Measurements from ENCODE around the gene CERS1. TPM values are rescaled to one million over a fixed set of nuclear protein-coding genes. Genes with fewer than 3 reads are reported as not detected.

The CERS1 gene
- total and polyA plus RNA-seq, 3 donors from 2014 or later = 43.0 to 73.2 (median 64.5) TPM

DNA sequence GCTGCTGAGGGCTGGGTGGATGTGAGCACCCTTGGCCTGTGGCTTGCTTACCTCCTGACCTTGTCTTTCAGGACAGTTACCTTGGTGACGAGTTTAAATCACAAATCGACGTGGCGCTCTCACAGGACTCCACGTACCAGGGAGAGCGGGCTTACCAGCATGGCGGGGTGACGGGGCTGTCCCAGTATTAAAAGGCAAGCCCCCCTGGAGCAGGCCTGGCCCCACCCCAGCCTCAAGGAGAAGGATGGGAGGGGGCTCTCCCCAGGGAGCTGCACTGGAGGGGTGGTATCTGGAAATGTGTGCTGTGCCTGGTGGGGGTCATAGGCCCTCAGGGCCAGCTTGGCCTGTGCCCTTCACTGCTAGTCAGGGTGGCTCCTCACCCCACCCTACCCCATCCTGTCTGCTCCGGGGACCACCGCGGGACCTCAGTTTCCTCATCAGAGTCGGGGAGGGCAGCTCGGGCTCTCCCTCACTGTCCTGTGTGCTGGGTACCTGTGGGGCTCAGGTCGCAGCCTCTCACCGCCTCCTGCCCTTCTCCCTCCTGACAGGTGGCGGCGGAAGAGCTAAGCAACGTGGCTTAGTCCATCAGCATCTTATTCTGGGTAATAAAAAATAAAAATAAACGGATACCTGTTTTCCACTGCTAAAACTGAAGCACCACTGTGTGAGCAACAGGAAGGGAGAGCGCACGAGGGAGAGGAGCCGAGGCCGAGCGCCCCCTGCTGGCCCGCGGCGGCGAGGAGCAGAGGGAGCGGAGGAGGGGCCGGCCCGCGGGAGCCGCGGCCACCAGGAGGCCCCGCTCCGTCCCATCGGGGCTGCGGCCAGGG lies 29.8 kb downstream of the CERS1 start:
- Histone ChIP-seq H3K27ac (peak overlapping the region in 1 of 2 donors; percentile 3), H3K36me3 (ENCODE audit: low read depth, missing control alignments) (no peaks in the 10 kb centered on the region), H3K27me3 (no peaks in the 10 kb centered on the region), H3K9me3 (no peaks in the 10 kb centered on the region), H3K4me1 (peaks cover 6% of the 10 kb centered on the region), H3K4me3 (no peak overlapping the region)
- peak; percentile 80 for DNase-seq
- TF ChIP-seq, protein P1, sequence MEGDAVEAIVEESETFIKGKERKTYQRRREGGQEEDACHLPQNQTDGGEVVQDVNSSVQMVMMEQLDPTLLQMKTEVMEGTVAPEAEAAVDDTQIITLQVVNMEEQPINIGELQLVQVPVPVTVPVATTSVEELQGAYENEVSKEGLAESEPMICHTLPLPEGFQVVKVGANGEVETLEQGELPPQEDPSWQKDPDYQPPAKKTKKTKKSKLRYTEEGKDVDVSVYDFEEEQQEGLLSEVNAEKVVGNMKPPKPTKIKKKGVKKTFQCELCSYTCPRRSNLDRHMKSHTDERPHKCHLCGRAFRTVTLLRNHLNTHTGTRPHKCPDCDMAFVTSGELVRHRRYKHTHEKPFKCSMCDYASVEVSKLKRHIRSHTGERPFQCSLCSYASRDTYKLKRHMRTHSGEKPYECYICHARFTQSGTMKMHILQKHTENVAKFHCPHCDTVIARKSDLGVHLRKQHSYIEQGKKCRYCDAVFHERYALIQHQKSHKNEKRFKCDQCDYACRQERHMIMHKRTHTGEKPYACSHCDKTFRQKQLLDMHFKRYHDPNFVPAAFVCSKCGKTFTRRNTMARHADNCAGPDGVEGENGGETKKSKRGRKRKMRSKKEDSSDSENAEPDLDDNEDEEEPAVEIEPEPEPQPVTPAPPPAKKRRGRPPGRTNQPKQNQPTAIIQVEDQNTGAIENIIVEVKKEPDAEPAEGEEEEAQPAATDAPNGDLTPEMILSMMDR (IDR thresholded peaks at IDR 0.05) = peak; percentile 94 to 95 (median 94)
- TF ChIP-seq POLR2A (IDR thresholded peaks at IDR 0.05) = no peak
- WGBS, 2 donors = 36 to 38% methylated on average over 37 to 38 of the region's 38 CpGs
- intact Hi-C loops (cut with DNase I; ENCODE audit: low total_unique reads) = no loop called here

DNA sequence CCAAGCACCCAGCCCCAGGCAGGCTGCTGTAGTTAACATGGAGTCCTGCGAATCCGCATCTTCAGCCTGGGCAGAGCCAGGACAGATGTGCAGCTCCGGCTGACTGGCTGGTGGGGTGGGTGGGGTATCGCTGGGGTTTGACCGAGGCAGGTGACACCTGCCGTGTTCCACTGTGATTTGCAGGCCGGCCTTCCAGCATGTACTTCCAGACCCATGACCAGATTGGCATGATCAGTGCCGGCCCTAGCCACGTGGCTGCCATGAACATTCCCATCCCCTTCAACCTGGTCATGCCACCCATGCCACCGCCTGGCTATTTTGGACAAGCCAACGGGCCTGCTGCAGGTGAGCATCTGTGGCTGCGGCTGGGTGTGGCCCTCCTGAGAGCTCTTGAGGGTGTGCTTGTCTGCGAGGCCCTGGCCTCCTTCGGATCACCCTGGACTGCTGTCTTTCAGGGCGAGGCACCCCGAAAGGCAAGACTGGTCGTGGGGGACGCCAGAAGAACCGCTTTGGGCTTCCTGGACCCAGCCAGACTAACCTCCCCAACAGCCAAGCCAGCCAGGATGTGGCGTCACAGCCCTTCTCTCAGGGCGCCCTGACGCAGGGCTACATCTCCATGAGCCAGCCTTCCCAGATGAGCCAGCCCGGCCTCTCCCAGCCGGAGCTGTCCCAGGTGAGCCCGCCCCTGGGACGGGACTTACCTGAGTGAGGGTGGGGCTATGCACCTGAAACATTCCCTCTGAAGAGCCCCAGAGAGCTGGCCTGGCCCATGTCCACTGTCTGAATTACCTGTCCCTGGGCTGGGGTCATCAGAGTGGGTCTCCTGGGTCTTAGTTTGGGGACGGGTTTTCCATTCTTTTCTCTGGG lies 30.6 kb downstream of the CERS1 start:
- DNase-seq = no peak
- intact Hi-C loops (cut with DNase I; ENCODE audit: low total_unique reads) = no loop called here
- no peaks in the 10 kb centered on the region for H3K9me3 ChIP-seq
- H3K4me1 ChIP-seq = peaks cover 6% of the 10 kb centered on the region
- H3K27ac ChIP-seq = no peak overlapping the region
- H3K4me3 ChIP-seq = no peak overlapping the region
- no peak for TF ChIP-seq POLR2A (IDR thresholded peaks at IDR 0.05)
- TF ChIP-seq, protein P1 (IDR thresholded peaks at IDR 0.05) = no peak
- no peaks in the 10 kb centered on the region for H3K36me3 ChIP-seq (ENCODE audit: low read depth, missing control alignments)
- H3K27me3 ChIP-seq = no peaks in the 10 kb centered on the region
- WGBS, 2 donors = 94 to 97% methylated on average over 3 to 24 of the region's 27 CpGs

DNA sequence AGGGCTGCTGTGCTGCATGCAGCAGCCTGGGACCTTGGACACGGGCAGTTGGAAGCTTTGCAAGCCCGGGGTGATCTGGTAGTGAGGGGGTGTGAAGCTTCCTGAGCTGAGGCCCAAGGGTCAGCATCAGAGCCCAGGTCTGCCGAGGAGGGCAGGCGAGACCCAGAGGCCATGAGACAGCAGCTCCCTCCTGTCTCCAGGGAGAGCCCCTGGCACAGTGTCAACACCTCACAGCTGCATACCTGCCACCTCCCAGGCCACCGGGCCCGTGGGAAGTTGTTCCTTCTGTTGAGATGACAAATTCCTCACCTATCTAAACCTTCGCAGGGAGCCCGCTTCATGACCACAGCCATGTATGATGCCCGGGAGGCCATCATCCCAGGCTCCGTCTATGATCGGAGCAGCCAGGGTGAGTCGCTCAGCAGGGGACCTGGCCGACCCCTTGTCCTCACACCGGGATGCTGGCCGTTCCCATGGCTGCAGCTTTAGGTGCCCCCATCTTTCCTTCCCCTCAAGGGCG lies 32.1 kb downstream of the CERS1 start:
- WGBS, 2 donors = 63 to 91% methylated on average over 10 to 16 of the region's 16 CpGs
- Histone ChIP-seq H3K36me3 (ENCODE audit: low read depth, missing control alignments) (no peaks in the 10 kb centered on the region), H3K27ac (no peak overlapping the region), H3K27me3 (no peaks in the 10 kb centered on the region), H3K4me1 (no peaks in the 10 kb centered on the region), H3K9me3 (no peaks in the 10 kb centered on the region), H3K4me3 (no peak overlapping the region)
- no peak for DNase-seq
- intact Hi-C loops (cut with DNase I; ENCODE audit: low total_unique reads) = no loop called here
- TF ChIP-seq POLR2A (IDR thresholded peaks at IDR 0.05) = no peak
- TF ChIP-seq, protein P1 (IDR thresholded peaks at IDR 0.05) = no peak

DNA sequence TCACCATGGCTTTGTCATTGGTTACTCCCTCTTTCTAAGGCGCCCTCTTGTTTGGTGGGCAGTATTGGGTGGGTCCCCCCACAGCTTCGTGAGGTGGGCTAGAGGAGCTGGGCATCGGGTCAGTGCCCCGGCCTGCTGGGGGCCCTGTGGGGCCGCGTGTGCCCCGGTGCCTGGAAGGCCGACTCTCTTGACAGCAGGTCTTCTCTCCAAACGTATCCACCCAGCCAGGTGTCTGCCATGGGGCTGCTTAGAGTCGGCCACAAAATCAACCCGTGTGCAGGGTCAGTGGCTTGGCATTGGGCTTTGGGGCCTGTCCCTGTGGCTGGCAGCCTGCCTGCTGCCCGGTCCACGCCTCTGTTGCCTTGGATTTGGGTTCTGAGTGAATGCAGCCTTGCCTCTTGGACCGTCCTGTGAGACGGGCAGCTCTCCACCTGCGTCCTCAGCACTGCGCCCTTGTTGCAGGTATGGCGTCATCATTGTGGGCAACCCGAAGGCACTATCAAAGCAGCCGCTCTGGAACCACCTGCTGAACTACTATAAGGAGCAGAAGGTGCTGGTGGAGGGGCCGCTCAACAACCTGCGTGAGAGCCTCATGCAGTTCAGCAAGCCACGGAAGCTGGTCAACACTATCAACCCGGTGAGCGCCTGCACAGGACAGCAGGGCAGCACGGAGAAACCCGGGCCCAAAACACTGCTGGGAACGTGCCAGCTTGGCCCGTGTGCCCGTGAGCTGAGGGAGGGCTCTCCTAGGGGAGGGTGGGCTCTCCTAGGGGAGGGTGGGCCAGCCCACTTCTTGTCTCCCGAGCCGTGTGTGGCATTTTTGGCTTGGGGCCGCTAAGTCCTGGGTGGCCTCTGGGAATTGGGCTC lies 32.7 kb downstream of the CERS1 start:
- 85 to 88% methylated on average over 6 to 33 of the region's 33 CpGs for WGBS, 2 donors
- Histone ChIP-seq H3K27ac (no peak overlapping the region), H3K4me3 (no peak overlapping the region), H3K4me1 (no peaks in the 10 kb centered on the region), H3K36me3 (ENCODE audit: low read depth, missing control alignments) (no peaks in the 10 kb centered on the region), H3K9me3 (no peaks in the 10 kb centered on the region), H3K27me3 (no peaks in the 10 kb centered on the region)
- TF ChIP-seq, protein P1 (IDR thresholded peaks at IDR 0.05) = no peak
- TF ChIP-seq POLR2A (IDR thresholded peaks at IDR 0.05) = no peak
- intact Hi-C loops (cut with DNase I; ENCODE audit: low total_unique reads) = no loop called here
- DNase-seq = no peak

Data from testis (tissue), 3 donors.